ENCODE results near the gene ABI2. TPM values are rescaled to one million over a fixed set of nuclear protein-coding genes. Genes with fewer than 3 reads are reported as not detected.

Gene ABI2
- total RNA-seq (2022; extraction: Qiagen RNA extraction), result 44.5 to 66.5 TPM (median 57.4 TPM) in 5 replicates

DNA sequence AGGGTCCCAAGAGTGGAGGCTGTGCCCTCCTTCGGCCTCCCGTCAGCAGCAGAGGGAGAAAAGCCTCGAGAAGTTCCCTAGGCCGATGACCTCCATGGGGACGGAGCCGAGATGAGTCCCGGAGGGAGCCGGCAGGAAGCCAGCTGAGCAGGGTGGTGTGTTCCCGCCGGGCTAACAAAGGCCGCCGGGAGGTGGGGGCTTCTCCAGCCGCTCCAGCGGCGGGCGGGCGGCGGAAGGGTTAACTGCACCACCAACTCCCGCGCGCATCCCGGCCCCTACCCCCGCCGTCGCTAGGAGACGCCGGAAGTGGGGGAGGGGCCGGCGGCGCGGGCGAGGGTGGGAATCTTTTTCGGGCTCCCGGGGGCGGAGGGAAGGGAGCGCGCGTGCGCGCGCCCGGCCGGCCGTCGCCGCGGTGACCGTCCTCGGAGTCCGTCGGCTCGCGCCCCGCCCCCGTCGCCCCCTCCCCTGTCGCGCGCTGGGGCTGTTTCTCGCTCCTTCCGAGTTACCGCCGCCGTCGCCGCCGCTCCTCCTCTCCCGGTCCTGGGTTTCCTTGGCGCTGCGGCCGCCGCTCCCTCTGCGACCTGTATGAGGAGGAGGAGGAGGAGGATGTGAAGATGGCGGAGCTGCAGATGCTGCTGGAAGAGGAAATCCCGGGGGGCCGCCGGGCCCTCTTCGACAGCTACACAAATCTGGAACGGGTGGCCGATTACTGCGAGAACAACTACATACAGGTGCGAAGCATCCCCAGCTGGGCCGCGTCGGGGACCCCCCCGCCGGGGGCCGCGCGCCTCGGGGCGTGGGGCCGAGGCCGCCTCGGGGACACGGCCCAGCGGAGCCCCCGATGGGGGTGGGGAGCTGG lies at the start of gene ABI2:
ABI2 (plus strand) TSS at position 494 of the 859 bp plus-strand sequence; CDS start at position 615, 121 bp downstream.

Other genes with a start within 250 kb of the ABI2 start
- gene CYP20A1, start 89.4 kb upstream of the ABI2 start, total RNA-seq (2022; extraction: Qiagen RNA extraction), result 8.3 to 10.6 TPM (median 8.8 TPM) in 5 replicates
- 5.2 to 8.0 TPM (median 6.2 TPM) in 5 replicates for gene RAPH1, start 206.9 kb downstream of the ABI2 start, total RNA-seq (2022; extraction: Qiagen RNA extraction)